ENCODE measurements around the gene SPATA20. TPM values are rescaled to one million over a fixed set of nuclear protein-coding genes. Genes with fewer than 3 reads are reported as not detected.

Gene SPATA20
- total and polyA plus RNA-seq, 7 experiments from 2014 or later, result 3.7 to 19.4 (median 15.8) TPM

DNA sequence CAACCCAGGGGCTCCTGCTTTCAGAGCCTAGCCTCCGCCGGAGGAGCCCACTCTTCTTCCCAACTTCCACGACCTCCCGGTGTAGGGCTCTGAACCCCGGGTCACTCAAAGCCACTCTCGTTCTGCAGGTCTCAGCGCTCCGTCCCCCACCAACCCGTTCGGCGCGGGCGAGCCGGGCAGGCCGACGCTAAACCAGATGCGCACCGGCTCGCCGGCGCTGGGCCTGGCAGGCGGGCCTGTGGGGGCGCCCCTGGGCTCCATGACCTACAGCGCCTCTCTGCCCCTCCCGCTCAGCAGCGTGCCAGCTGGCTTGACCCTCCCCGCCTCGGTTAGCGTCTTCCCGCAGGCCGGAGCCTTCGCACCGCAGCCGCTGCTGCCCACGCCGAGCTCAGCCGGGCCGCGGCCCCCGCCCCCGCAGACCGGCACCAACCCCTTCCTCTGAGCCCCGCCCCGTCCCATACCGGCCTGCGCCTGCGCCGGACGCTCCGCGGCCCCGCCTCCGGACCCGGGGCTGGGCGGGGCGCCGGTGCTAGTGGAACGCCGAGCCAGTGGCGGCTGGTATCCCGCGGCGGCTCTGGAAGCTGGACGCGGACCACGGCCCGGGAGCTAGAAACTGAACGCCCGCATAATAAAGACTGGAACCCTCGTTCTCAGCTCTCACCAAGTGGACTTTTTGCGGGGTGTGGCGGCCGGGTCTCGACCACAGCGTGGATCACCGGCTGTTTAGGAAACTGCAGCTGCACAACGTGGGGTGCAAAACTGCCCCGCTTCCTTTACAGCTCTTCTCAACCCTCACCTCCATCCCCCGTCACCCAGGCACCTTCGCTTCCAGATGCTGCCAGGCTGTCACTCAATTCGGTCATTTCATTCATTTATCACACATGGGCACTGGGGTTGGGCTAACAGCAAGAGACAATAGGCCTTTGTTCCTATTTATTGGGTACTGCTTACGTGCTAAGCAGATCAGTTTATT is 5.0 kb upstream of the SPATA20 start:
- Mint-ChIP-seq H3K36me3 (no peaks in the 10 kb centered on the region), H3K9me3 (no peaks in the 10 kb centered on the region), H3K4me3 (peak overlapping the region; percentile 83 to 88 (median 85)), H3K27ac (peak overlapping the region; percentile 24 to 90 (median 67)), H3K27me3 (peaks cover 0 to 28% (median 7%) of the 10 kb centered on the region in 5 donors), H3K4me1 (peaks cover 0 to 22% (median 22%) of the 10 kb centered on the region in 7 donors)
- intact Hi-C loops (cut with micrococcal nuclease), result loop anchor here (1.0 to 10.0 kb wide), 8 partner anchors 18 to 613 kb away; partner anchors contain the start of genes ANKRD40 (in 2 of the 2), CACNA1G (in 2 of the 2), MYCBPAP (in 1 of the 2) and NME1 (in 1 of the 2)
- ChIA-PET POLR2A (interaction anchor here (0.9 to 2.1 kb wide), 4 partner anchors 18 to 166 kb away, joined by 3 to 9 read pairs (median 4); partner anchors contain the start of genes ANKRD40 and CACNA1G), CTCF (interaction anchor here (0.7 to 1.2 kb wide), 4 partner anchors 24 to 87 kb away, joined by 3 to 5 read pairs (median 4); no protein-coding TSS in a partner anchor)
- Histone ChIP-seq H3K27me3 (ENCODE audit: control insufficient read depth in 2 of 2, insufficient read depth in 2 of 2, low read length in 2 of 2) (no peaks in the 10 kb centered on the region), H3K4me1 (ENCODE audit: control insufficient read depth in 2 of 2, insufficient read depth in 2 of 2, low read length in 2 of 2) (peaks cover 10 to 16% of the 10 kb centered on the region in 2 donors), H3K36me3 (ENCODE audit: control insufficient read depth in 2 of 3, insufficient read depth in 3 of 3, low read length in 3 of 3) (no peaks in the 10 kb centered on the region), H3K9me3 (ENCODE audit: control insufficient read depth in 2 of 3, low read length in 3 of 3) (no peaks in the 10 kb centered on the region), H3K4me3 (ENCODE audit: low read length) (peak overlapping the region; percentile 61), H3K27ac (ENCODE audit: low read depth, low read length) (peak overlapping the region; percentile 61)
- ATAC-seq (peak; percentile 90), DNase-seq (peak; percentile 68 to 96 (median 83))

- Histone ChIP-seq H3K4me1 (ENCODE audit: control insufficient read depth in 2 of 2, insufficient read depth in 2 of 2, low read length in 2 of 2) (peaks cover 15 to 16% of the 10 kb centered on the region in 2 donors), H3K27ac (ENCODE audit: low read depth, low read length) (peak overlapping the region; percentile 61), H3K9me3 (ENCODE audit: control insufficient read depth in 2 of 3, low read length in 3 of 3) (no peaks in the 10 kb centered on the region), H3K36me3 (ENCODE audit: control insufficient read depth in 2 of 3, insufficient read depth in 3 of 3, low read length in 3 of 3) (no peaks in the 10 kb centered on the region), H3K27me3 (ENCODE audit: control insufficient read depth in 2 of 2, insufficient read depth in 2 of 2, low read length in 2 of 2) (no peaks in the 10 kb centered on the region), H3K4me3 (ENCODE audit: low read length) (peak overlapping the region; percentile 61)
- intact Hi-C loops (cut with micrococcal nuclease), result loop anchor here (1.0 to 10.0 kb wide), 8 partner anchors 17 to 612 kb away; partner anchors contain the start of genes ANKRD40 (in 2 of the 2), CACNA1G (in 2 of the 2), MYCBPAP (in 1 of the 2) and NME1 (in 1 of the 2)
- ATAC-seq, result no peak
- no peaks in the 10 kb centered on the region for H3K36me3 Mint-ChIP-seq
- peaks cover 0 to 28% (median 7%) of the 10 kb centered on the region in 5 donors for H3K27me3 Mint-ChIP-seq
- H3K9me3 Mint-ChIP-seq, result no peaks in the 10 kb centered on the region
- H3K4me3 Mint-ChIP-seq, result peak overlapping the region in 9 of 10 donors; percentile 83 to 87 (median 85)
- DNase-seq, result no peak
- POLR2A ChIA-PET, result interaction anchor here (0.9 to 2.1 kb wide), 3 partner anchors 17 to 165 kb away, joined by 3 to 9 read pairs (median 5); partner anchors contain the start of genes ANKRD40 and CACNA1G
- peaks cover 0 to 26% (median 25%) of the 10 kb centered on the region in 7 donors for H3K4me1 Mint-ChIP-seq
- CTCF ChIA-PET, result interaction anchor here (0.7 to 1.3 kb wide), 2 partner anchors 60 to 81 kb away, joined by 3 to 5 read pairs; no protein-coding TSS in a partner anchor
- H3K27ac Mint-ChIP-seq, result peak overlapping the region in 6 of 9 donors; percentile 4 to 82 (median 34)
Measured at GRCh38 chr17:50542795-50543774, 3.9 kb upstream of the SPATA20 start.

GRCh38 chr17:50544516-50544915 is 2.5 kb upstream of the SPATA20 start:
- Mint-ChIP-seq H3K36me3 (no peaks in the 10 kb centered on the region), H3K9me3 (no peaks in the 10 kb centered on the region), H3K27ac (peak overlapping the region in 2 of 9 donors; percentile 7 to 50), H3K4me1 (peaks cover 0 to 26% (median 25%) of the 10 kb centered on the region in 7 donors), H3K4me3 (peak overlapping the region in 5 of 10 donors; percentile 0 to 55 (median 20)), H3K27me3 (peaks cover 0 to 28% (median 7%) of the 10 kb centered on the region in 5 donors)
- Histone ChIP-seq H3K4me1 (ENCODE audit: control insufficient read depth in 2 of 2, insufficient read depth in 2 of 2, low read length in 2 of 2) (peaks cover 15 to 16% of the 10 kb centered on the region in 2 donors), H3K27me3 (ENCODE audit: control insufficient read depth in 2 of 2, insufficient read depth in 2 of 2, low read length in 2 of 2) (no peaks in the 10 kb centered on the region), H3K27ac (ENCODE audit: low read depth, low read length) (no peak overlapping the region), H3K9me3 (ENCODE audit: control insufficient read depth in 2 of 3, low read length in 3 of 3) (no peaks in the 10 kb centered on the region), H3K36me3 (ENCODE audit: control insufficient read depth in 2 of 3, insufficient read depth in 3 of 3, low read length in 3 of 3) (no peaks in the 10 kb centered on the region), H3K4me3 (ENCODE audit: low read length) (no peak overlapping the region)
- intact Hi-C loops (cut with micrococcal nuclease), result loop anchor here (5.0 to 10.0 kb wide), 2 partner anchors 163 to 610 kb away; partner anchors contain the start of genes ANKRD40 (in 2 of the 2) and NME1 (in 1 of the 2)
- ATAC-seq, result no peak
- POLR2A ChIA-PET, result no interaction called here
- CTCF ChIA-PET, result interaction anchor here (0.8 to 1.3 kb wide), 3 partner anchors 79 to 82 kb away, joined by 3 read pairs; no protein-coding TSS in a partner anchor
- no peak for DNase-seq

DNA sequence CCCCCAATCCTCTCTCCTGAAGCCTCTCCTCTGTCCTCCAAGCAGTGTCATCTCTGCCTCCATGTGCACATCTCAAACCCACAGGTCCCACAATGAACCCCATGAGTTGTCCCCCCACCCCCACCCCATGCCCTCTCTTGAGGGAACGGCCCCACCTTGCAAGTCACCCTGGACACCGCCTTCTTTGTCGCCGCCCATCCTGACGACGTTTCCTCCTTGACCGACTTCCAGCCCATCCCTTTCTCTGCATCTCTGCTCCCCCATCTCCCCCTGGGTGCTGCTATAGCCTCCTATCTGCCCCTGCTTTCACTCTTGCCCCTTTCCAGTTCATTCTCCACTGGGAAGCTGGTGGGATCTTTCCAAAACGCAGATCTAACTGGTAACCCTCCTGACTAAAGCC is 1.7 kb upstream of the SPATA20 start:
- no peak for DNase-seq
- intact Hi-C loops (cut with micrococcal nuclease), result loop anchor here in 1 of 2 donors (5.0 to 10.0 kb wide), 2 partner anchors 237 to 609 kb away; partner anchors contain the start of gene NME1
- H3K27me3 ChIP-seq (ENCODE audit: control insufficient read depth in 2 of 2, insufficient read depth in 2 of 2, low read length in 2 of 2), result no peaks in the 10 kb centered on the region
- Mint-ChIP-seq H3K27me3 (peaks cover 0 to 28% (median 7%) of the 10 kb centered on the region in 5 donors), H3K9me3 (no peaks in the 10 kb centered on the region), H3K36me3 (peaks cover 0 to under 1% (median 0%) of the 10 kb centered on the region in 5 donors), H3K4me1 (peaks cover 0 to 26% (median 25%) of the 10 kb centered on the region in 7 donors), H3K27ac (no peak overlapping the region), H3K4me3 (no peak overlapping the region)
- H3K36me3 ChIP-seq (ENCODE audit: control insufficient read depth in 2 of 3, insufficient read depth in 3 of 3, low read length in 3 of 3), result no peaks in the 10 kb centered on the region
- H3K27ac ChIP-seq (ENCODE audit: low read depth, low read length), result no peak overlapping the region
- ChIA-PET POLR2A (no interaction called here), CTCF (interaction anchor here (0.6 to 1.0 kb wide), 3 partner anchors 17 to 81 kb away, joined by 3 to 4 read pairs (median 3); no protein-coding TSS in a partner anchor)
- no peak for ATAC-seq
- peaks cover 15 to 16% of the 10 kb centered on the region in 2 donors for H3K4me1 ChIP-seq (ENCODE audit: control insufficient read depth in 2 of 2, insufficient read depth in 2 of 2, low read length in 2 of 2)
- H3K4me3 ChIP-seq (ENCODE audit: low read length), result no peak overlapping the region
- H3K9me3 ChIP-seq (ENCODE audit: control insufficient read depth in 2 of 3, low read length in 3 of 3), result no peaks in the 10 kb centered on the region

DNA sequence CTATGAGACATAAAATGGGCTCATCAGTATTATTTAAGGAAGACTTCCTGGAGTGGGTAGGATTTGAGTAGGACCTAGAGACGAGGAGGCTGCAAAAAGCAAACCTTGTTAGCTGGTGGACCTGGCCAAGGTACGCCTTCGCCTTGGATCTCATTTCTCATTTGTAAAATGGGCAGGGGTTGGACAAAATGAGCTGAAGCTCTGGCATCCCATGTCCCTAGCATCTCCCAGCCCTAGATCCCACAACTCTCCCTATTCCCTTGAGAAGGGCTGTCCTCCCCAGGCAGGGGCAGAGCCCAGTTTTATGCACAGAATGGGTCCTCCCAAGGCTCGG is 306 bp upstream of the SPATA20 start:
- CTCF ChIA-PET, result interaction anchor here (0.7 to 1.3 kb wide), 6 partner anchors 36 to 1481 kb away, joined by 3 read pairs; no protein-coding TSS in a partner anchor
- H3K36me3 ChIP-seq (ENCODE audit: control insufficient read depth in 2 of 3, insufficient read depth in 3 of 3, low read length in 3 of 3), result no peaks in the 10 kb centered on the region
- H3K27ac Mint-ChIP-seq, result peak overlapping the region in 4 of 9 donors; percentile 37 to 87 (median 71)
- H3K4me3 Mint-ChIP-seq, result peak overlapping the region in 9 of 10 donors; percentile 64 to 85 (median 75)
- peaks cover 0 to 28% (median 7%) of the 10 kb centered on the region in 5 donors for H3K27me3 Mint-ChIP-seq
- ATAC-seq (no peak), DNase-seq (no peak)
- peak overlapping the region; percentile 66 for H3K27ac ChIP-seq (ENCODE audit: low read depth, low read length)
- H3K36me3 Mint-ChIP-seq, result peaks cover 0 to 2% (median 0%) of the 10 kb centered on the region in 5 donors
- no peaks in the 10 kb centered on the region for H3K9me3 Mint-ChIP-seq
- H3K9me3 ChIP-seq (ENCODE audit: control insufficient read depth in 2 of 3, low read length in 3 of 3), result no peaks in the 10 kb centered on the region
- POLR2A ChIA-PET, result interaction anchor here (1.0 kb wide), 1 partner anchor 302 kb away, joined by 3 read pairs; no protein-coding TSS in a partner anchor
- H3K4me1 ChIP-seq (ENCODE audit: control insufficient read depth in 2 of 2, insufficient read depth in 2 of 2, low read length in 2 of 2), result peaks cover 11% of the 10 kb centered on the region in 2 donors
- H3K4me1 Mint-ChIP-seq, result peaks cover 0 to 26% (median 22%) of the 10 kb centered on the region in 7 donors
- peak overlapping the region; percentile 65 for H3K4me3 ChIP-seq (ENCODE audit: low read length)
- intact Hi-C loops (cut with micrococcal nuclease), result loop anchor here (1.0 to 10.0 kb wide), 10 partner anchors 14 to 608 kb away; partner anchors contain the start of genes CACNA1G (in 2 of the 2) and NME1 (in 1 of the 2)
- no peaks in the 10 kb centered on the region for H3K27me3 ChIP-seq (ENCODE audit: control insufficient read depth in 2 of 2, insufficient read depth in 2 of 2, low read length in 2 of 2)
